ENCODE results near the gene IQCH. TPM values are rescaled to one million over a fixed set of nuclear protein-coding genes. Genes with fewer than 3 reads are reported as not detected.

Gene IQCH
- total RNA-seq, 1 experiment from 2014 or later = 1.1 TPM

DNA sequence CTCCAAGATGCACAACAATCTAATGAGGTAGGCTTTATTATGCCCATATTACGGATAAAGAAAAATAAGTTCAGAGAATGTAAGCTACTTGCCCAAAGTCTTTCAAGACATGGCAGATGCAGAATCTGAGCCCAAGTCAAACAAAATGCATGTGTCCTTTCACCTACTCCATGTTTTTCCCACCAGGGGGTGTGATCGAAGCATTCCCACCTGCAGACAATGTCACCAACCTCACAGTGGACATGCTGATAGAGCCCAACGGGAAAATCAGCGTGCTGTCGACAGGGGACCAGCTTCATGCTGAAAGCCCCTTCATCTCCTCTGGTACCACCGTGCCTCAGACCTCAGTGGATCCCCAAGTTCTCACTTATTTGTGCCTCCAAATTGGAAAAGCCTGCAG is 166.5 kb downstream of the IQCH start:
- no peak overlapping the region for H3K27ac ChIP-seq (ENCODE audit: insufficient read length, low read depth, low read length)
- no peaks in the 10 kb centered on the region for H3K27me3 ChIP-seq (ENCODE audit: insufficient read depth, low read length)
- no peaks in the 10 kb centered on the region for H3K9me3 ChIP-seq (ENCODE audit: control insufficient read depth, low read depth, low read length)
- no peak for DNase-seq
- H3K4me1 ChIP-seq (ENCODE audit: insufficient read depth, low read length) = no peaks in the 10 kb centered on the region
- WGBS (ENCODE audit: extremely low coverage, insufficient read length, low lambda C conversion rate) = no CpG with 5 or more reads among the region's 6 CpGs
- no peak overlapping the region for H2BK12ac ChIP-seq (ENCODE audit: insufficient read length, low read depth, low read length)
- no peak overlapping the region for H4K5ac ChIP-seq (ENCODE audit: insufficient read length, low read depth, low read length)
- no peak overlapping the region for H2BK120ac ChIP-seq (ENCODE audit: low read depth, low read length, poor library complexity, severe bottlenecking)
- H3K23ac ChIP-seq (ENCODE audit: insufficient read length, low read depth, low read length) = no peak overlapping the region
- H2AK5ac ChIP-seq (ENCODE audit: insufficient read length, low read length) = no peak overlapping the region
- no peak overlapping the region for H4K91ac ChIP-seq (ENCODE audit: insufficient read length, low read depth, low read length)
- H3K18ac ChIP-seq (ENCODE audit: insufficient read length, low read depth, low read length) = no peak overlapping the region
- H3K56ac ChIP-seq (ENCODE audit: insufficient read length, low read depth, low read length) = no peak overlapping the region
- no peaks in the 10 kb centered on the region for H3K36me3 Mint-ChIP-seq (ENCODE audit: insufficient read depth in 1 of 3, low read depth in 3 of 3)
- no peaks in the 10 kb centered on the region for H3K9me3 Mint-ChIP-seq
- no peaks in the 10 kb centered on the region for H3K23me2 ChIP-seq (ENCODE audit: insufficient read length, low read depth, low read length, poor library complexity, severe bottlenecking)
- no peak overlapping the region for H3T11ph ChIP-seq (ENCODE audit: low read length)
- no peak overlapping the region for H3K4ac ChIP-seq (ENCODE audit: low read depth, low read length)
- H3K4me3 Mint-ChIP-seq = no peak overlapping the region; a peak in 1 of 5 replicates
- no peaks in the 10 kb centered on the region for H4K20me1 ChIP-seq (ENCODE audit: control insufficient read depth, insufficient read depth, insufficient read length)
- no peak overlapping the region for H3K9ac ChIP-seq (ENCODE audit: extremely low read depth, insufficient read length, low read length)
- no peak overlapping the region for H4K8ac ChIP-seq (replicated peaks; ENCODE audit: insufficient read length, low read depth, low read length)
- H3K4me1 Mint-ChIP-seq = 0 out of 4 replicates have a peak, but pooled peaks cover 0 to 2% of the 10 kb centered on the region in 2 experiments
- H3K79me1 ChIP-seq (ENCODE audit: insufficient read depth, low read depth, low read length, poor library complexity, severe bottlenecking) = no peaks in the 10 kb centered on the region
- H2BK5ac ChIP-seq (ENCODE audit: insufficient read length, low read length) = no peak overlapping the region
- no peak overlapping the region for H3K27ac Mint-ChIP-seq
- no peaks in the 10 kb centered on the region; the same call in 1 of the 2 replicates for H3K27me3 Mint-ChIP-seq (ENCODE audit: low read depth)
- no peak overlapping the region for H2BK20ac ChIP-seq (ENCODE audit: low read depth, low read length, poor library complexity, severe bottlenecking)
- no peak overlapping the region for H3K4me2 ChIP-seq (ENCODE audit: insufficient read depth, insufficient read length, low read length)
- no peak overlapping the region for H3K14ac ChIP-seq (ENCODE audit: insufficient read depth, low read length)
- H2AFZ ChIP-seq (ENCODE audit: low read length) = no peak overlapping the region
- no peak overlapping the region for H2BK15ac ChIP-seq (ENCODE audit: low read depth, low read length)
- TF ChIP-seq, protein P1, sequence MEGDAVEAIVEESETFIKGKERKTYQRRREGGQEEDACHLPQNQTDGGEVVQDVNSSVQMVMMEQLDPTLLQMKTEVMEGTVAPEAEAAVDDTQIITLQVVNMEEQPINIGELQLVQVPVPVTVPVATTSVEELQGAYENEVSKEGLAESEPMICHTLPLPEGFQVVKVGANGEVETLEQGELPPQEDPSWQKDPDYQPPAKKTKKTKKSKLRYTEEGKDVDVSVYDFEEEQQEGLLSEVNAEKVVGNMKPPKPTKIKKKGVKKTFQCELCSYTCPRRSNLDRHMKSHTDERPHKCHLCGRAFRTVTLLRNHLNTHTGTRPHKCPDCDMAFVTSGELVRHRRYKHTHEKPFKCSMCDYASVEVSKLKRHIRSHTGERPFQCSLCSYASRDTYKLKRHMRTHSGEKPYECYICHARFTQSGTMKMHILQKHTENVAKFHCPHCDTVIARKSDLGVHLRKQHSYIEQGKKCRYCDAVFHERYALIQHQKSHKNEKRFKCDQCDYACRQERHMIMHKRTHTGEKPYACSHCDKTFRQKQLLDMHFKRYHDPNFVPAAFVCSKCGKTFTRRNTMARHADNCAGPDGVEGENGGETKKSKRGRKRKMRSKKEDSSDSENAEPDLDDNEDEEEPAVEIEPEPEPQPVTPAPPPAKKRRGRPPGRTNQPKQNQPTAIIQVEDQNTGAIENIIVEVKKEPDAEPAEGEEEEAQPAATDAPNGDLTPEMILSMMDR (conservative IDR thresholded peaks at IDR 0.05) = no peak
- H3K79me2 ChIP-seq (ENCODE audit: insufficient read depth, low read length) = no peaks in the 10 kb centered on the region

Data from H9 (cell line).